HG03280 (cell line): ENCODE measurements around the gene DOCK3.
"Not testable (repeated sequence)": the region's sequence is repeated elsewhere in the genome, so short reads cannot be mapped to it uniquely, and the experiment has no call there.

Experiments used
- ATAC-seq: cut with Tn5 transposase; IDR thresholded peaks from one replicate; pipeline ENCODE4 v1.9.1; 2021; ENCODE audit warnings: mild to moderate bottlenecking, moderate library complexity; ENCODE audit not compliant: unreplicated experiment

Gene DOCK3

DNA sequence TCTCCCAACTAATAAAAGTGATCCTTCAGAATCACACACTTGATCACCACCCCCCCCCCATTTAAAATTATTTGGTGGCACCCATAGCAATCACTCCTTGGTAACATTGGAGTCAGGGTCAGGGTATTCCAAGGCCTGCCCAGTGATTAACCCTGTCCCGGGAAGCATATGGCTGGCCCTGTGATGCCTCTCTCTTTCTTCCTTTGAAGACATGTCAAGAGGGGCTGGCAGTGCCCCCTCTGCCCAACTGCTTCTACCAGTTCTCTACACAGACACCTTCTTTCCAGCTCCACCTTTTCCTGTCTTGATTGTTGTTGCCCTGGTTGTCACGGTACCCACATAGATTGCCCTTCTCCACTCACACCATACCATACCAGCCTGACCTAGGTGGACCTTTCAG is 679.4 kb downstream of the DOCK3 start:
- ATAC-seq = no peak

DNA sequence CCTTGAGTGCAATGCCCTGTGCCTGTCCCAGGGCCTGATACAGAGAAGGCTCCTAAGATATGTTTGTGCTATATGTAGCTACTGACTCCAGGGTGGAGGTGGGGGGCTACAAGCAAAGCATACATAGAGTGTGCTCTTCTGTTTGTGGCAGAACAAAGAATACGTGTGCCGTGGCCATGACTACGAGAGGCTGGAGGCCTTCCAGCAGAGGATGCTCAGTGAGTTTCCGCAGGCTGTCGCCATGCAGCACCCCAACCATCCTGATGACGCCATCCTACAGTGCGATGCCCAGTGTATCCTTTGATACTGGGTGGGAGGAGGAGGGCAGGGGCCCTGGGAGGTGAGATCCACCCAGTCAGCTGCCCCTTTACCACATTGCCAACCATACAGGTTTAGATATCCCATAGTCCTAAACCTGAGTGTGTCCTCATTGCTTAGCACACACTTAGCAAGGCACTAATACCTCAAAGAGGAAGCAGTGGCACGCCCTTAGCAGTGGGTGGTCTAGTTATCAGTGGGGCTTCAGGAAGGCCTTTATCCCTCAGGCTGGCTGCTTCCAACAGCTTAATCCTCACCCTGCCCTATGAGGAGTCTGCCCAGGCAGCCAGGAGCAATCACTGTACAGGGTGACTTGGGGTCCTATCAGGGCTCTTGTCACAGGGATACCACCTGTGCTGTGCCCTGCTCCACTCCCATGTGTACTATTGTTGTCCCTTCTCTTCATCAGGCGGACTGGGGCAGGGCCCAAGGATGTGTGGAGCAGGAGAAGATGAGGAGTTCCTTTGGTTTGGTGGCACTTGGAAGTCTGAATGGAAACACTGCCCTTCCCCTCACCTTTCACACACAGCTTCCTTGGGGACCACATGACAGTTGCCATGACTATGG is 680.2 kb downstream of the DOCK3 start:
- no peak for ATAC-seq

DNA sequence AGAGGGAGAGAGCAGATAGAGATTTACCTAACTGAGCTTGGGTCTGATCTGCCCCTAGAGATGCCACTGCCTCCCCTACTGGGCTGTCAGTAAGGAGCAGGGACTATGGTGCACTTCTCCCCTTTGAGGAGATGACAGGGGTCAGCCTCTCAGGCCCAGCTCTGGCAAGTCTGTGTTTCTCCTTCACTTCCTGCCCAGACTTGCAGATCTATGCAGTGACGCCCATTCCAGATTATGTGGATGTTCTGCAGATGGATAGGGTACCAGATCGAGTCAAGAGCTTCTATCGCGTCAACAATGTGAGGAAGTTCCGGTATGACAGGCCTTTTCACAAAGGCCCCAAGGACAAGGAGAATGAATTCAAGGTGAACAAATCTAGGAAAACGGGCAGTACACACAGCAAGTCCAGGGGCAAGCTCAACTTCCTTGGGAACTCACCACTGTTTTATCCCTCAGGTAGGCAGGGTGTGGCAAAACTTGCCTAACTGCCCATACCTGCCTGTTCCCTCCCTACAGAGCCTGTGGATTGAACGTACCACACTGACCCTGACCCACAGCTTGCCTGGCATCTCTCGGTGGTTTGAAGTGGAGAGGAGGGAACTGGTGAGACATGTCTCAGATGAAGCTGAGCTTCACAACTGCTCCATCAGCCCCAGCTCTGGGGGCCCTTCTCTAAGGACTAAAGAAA is 681.3 kb downstream of the DOCK3 start:
- ATAC-seq = no peak

DNA sequence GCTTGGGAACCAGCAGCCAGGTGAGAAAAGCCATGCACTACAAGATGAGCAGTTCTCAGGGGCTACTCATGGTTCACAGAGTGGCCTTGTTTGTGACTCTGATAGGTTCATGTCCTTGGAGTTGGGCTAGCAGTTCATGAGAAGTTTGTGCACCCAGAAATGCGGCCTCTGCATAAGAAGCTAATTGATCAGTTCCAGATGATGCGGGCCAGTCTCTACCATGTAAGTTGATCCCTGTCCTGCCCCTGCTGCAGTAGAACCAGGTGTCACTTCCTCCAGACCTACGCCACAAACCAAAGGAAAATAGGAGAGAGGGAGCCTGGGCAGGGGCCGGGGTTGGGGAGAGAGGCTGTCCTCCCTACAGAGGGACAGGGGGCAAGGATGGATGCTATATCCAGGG is 683.1 kb downstream of the DOCK3 start:
- no peak for ATAC-seq

DNA sequence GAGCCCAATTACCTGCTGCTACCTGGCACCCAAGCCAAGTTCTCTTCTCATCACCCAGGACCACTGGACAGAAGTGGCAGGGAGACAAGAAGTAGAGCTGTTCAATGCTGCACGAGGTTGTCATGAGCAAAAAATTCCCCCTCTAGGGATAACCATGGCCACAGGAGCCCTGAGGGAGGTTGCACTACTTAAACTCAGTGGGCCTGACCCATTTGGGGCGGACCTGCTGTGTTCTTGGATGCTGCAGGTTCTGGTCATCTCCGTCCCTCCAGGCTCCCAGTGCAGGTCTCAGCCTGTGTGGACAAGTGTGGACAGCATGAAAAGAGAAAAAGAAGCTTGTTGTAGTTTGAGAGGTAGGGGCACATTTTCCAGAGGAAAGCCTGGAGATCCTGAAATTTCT is 684.3 kb downstream of the DOCK3 start:
- ATAC-seq = no peak

DNA sequence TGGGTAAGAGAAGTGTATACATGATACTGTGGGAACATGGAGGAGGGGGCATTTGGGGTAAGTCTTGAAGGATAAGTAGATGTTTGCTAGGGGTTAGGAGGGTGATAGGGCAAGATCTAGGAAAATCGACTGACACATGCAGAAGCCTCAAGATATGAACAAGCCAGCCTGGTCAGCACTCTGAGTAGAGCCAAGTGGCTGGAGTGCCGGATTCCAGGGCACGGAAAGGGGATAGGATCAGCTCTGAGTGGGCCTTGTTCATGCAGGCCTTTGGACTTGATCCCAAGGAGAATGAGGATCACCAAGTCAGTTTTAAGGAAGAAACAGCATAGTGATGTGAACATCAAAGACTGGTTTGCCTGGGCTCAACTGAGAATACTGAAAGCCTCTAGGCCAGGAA is 686.1 kb downstream of the DOCK3 start:
- no peak for ATAC-seq

DNA sequence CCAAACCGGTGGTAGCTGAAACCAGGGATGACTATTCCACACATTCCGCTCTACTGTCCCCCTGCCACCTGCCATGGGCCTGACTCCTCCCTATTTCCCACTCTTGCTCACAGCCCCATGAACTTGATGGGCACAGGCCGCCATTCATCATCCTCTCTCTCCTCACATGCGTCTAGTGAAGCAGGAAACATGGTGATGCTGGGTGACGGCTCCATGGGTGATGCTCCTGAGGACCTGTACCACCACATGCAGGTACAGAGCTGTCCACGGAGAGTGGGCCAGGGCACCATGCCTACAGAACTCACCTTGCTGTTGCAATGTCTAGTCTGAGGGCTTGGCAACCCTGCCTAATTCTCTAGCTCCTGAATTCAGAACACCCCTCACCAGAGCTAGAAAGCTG is 687.0 kb downstream of the DOCK3 start:
- no peak for ATAC-seq

DNA sequence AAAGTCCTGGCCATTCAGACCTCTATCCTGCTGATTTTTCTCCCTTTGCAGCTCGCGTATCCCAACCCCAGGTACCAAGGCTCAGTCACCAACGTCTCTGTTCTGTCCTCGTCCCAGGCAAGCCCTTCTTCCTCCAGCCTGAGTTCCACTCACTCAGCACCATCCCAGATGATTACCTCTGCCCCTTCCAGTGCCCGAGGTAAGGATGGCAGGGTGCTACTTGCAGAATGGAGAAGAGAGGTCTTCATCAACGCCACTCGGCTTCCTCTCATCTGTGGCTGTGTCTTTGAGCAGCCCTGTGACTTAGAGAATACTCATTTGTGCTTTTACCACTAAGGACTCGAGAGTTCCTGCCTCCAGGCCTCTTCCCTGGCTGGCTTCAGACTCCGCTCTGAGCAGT is 687.7 kb downstream of the DOCK3 start:
- no peak for ATAC-seq

DNA sequence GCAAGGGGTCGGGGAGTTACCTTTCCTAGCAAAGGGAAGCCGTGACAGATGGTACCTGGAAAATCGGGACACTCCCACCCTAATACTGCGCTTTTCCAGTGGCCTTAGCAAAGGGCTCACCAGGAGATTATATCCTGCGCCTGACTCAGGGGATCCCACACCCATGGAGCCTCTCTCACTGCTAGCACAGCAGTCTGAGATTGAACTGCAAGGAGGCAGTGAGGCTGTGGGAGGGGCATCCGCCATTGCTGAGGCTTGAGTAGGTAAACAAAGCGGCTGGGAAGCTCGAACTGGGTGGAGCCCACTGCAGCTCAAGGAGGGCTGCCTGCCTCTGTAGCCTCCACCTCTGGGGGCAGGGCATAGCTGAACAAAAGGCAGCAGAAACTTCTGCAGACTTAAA is 693.5 kb downstream of the DOCK3 start:
- ATAC-seq = not testable (repeated sequence)

DNA sequence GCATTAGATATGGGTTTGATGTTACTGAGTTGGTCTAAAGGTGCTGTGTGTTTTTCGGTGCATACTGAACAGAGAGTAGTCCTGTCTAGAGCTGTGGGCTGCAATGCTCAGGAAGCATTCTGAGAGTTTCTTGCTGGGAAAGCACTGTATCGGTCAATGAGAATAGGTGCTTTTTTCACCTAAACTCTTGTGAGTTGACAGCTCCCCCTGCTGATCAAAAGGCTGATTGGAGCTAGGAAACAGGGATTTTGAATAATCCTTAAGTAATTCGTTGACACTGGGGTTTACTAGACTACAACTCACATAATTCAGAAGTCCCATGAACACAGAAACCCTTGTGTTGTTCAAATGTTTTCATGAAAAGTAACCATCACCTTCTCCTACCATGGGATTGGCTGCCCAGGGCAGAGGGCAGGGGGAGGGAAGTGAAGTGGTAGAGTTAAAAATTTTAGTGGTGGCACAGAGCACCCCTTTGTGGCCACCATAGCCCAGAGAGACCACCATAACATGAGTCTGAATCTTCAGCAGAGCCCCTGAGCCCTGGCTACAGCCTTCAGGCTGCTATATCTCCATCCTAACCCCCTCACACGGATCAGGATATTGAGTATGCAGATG is 697.3 kb downstream of the DOCK3 start:
- no peak for ATAC-seq

DNA sequence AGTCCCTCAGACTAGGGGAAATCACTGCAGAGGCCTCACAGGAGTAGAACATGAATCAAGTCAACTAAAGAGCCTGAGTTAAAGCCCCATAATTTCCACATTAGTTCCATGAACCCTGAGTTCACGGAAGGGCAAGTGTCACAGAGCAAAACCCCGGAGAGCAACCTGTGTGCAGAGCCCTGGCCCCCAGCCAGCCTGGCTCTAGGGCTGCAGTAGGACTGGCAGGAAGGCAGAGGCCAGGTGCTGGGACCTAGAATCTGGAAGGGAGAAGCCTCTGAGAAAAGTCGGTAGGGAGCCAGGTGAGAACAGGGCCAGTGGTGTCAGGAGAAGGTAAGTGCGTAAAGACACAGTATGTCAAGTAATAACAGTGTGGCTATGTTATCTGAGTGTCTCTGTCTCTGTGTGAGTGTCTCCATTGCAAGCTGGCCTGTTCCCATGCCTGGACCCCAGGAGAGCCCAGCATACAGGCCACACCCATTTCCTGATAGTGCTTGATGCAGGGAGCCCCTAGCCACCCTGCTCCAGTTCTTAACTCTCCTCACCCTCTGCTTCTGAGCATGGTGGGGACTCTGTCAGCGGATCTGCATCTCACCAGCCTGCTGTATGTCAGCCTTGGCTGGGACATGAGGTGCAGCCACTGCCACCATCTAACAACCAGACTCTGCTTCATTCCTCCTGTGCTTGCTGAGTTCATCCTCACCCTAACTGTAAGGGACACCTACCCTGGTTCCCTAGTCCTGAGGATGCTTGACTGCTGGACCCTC is 699.1 kb downstream of the DOCK3 start:
- ATAC-seq = no peak

DNA sequence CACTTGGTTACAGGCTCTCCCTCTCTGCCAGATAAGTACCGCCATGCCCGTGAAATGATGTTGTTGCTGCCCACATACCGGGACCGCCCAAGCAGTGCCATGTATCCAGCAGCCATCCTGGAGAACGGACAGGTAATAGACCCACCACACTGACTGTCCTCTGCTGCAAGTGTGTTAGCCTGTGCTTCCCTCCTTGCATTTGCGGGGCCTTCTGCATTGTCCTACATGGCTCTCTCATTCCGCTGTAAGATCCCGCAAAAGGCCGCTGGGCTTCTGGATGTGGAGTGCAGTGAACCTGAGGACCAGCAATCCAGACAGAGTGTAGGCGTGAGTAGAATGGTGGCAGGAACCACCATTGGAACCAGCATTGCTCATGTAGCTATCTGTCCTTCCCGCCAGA is 699.7 kb downstream of the DOCK3 start:
- ATAC-seq = no peak

DNA sequence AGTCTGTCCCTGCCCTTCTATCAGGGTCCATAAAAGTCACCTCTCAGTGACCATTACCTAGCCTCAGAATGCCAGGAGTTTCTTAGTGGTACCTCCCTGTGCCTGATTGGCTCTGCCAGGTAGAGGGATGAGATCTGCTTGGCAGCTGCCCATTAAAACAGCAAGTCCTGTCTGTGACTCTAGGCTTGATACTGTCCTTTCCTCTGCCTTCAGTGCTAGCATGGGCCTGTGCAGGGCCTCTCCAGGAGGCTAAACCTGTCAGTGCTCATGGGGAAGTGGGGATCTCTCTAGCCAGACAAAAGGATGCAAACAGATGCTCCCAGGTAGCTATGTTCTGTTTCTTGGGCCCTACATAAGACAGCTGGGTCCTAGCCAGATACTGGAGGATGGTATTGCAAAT is 700.4 kb downstream of the DOCK3 start:
- no peak for ATAC-seq

DNA sequence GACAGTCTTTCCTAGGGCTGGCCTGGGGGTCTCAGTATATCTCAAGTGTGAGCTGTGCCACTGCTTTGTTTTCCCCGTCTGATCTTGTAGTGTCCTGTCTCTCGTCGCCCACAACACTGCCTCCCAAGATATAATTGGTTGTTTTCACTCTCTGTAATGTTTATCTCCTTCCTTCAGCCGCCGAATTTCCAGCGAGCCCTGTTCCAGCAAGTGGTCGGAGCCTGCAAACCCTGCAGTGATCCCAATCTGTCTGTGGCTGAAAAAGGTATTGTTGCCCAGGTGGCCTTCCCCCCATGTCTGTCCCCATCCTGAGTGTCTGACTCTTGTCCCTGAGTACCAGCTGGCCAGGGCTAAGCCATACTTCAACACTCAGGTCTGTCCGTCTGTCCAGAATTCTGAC is 700.8 kb downstream of the DOCK3 start:
- no peak for ATAC-seq

DNA sequence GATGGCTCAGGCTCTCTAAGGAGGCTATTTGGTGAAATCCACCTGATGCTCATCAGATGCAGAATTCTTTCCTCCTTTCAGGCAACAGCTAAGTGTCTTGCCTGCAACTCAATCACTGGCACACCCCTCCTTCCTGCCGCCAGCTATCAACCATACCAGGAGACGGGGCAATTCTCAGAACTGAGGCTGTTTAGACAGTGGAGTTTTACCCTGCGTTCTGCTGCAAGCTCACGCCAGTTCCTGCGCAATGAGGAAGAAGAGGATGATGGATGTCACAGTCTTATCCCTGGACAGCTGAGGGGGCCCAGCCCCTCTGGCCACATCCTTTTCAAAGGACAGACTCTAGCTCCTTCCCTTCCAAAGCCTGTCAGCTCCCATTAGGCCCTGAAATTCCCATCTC is 703.3 kb downstream of the DOCK3 start:
- no peak for ATAC-seq

DNA sequence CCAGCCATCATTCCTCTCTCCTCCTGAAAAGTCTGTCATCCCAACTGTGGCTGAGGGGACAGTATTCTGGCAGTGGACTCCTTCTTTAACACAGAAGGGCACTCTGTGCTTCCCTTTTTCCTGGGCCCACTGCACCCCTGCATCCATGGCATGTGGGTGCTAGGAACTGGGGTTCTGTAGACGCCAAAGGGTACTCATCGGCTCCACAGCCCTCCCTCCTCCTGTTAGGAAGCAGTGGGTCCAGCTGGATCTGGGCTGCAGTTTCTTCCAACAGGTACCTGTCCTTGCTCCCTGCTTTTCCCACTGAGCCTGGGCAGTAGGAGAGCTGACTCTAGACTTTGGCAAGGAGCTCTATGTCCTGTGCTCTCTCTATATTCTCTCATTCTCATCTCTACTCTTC is 704.0 kb downstream of the DOCK3 start:
- no peak for ATAC-seq

DNA sequence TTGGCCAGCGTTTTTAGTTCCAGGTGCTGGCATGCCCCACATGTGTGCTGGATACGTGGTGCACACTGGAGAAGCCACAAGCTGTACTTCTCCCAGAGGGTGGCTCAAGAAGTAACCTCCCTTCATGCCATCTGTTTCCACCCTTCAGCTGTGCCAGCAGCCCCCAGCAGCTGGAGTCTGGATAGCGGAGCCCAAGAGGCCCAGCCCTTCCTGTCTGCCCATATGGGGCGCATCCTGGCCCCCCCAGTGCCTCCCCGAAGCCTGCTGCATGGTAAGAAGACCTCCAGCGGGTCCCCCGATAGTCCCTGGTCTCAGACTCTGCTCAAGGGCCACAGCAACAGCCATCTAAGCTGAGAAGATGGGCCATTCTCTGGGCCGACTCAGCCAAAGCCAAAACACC is 704.6 kb downstream of the DOCK3 start:
- ATAC-seq = no peak

DNA sequence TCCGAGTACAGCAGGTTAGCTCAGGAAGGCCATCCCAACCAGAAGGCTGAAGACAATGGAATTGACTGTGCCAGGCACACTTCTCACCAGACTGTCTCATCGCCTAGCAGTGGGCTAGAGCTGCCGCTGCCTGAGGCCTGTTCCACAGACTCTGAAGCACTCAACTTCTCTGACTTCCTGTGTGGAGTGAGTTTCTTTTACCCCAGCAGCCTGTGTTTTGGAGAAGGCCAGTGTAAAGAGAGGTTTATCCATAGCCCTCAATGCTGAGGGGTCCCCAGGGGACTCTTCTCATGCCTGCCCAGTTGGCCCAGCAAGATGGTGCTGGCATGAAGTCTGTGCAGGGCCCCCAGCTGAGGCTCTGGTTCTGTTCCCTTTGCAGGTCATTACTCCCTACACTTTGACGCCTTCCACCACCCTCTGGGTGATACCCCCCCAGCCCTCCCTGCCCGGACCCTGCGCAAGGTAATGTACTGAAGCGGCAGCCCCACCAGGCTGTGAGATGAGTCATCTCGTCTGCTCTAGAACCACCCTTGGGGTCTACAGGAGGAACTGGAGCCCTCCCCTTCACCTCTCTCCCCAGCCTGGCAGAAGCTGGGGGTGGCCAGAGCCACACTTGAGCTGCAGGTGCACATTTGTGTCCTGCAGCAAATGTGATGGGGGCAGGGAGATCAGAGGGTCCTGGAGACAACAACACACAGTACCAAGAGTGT is 705.2 kb downstream of the DOCK3 start:
- ATAC-seq = no peak

DNA sequence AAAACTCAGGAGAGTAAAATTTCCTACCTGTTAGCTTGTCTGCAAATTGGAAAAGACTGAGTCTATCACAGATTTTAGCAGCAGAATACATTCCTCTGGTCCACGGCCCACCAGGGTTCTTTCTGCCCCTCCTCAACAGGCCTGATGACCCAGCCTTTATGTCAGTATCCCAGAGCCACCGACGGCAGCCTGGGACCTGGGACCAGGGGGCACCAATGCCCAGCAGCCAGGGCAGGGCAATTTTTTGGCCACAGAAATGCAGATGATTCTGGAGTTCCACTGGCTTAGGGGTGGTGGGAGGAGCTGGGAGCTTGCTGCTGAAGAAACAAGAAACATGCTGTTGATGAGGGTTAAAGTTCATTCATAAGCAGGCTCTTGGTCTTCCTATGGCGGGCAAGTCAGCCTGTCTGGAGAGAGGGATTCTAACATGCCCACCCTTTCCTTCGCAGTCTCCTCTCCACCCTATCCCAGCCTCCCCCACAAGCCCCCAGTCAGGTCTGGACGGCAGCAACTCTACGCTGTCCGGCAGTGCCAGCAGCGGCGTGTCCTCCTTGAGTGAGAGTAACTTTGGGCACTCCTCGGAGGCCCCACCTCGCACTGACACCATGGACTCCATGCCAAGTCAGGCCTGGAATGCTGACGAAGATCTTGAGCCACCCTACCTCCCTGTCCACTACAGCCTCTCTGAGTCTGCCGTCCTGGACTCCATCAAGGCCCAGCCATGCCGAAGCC is 706.0 kb downstream of the DOCK3 start:
- ATAC-seq = no peak

DNA sequence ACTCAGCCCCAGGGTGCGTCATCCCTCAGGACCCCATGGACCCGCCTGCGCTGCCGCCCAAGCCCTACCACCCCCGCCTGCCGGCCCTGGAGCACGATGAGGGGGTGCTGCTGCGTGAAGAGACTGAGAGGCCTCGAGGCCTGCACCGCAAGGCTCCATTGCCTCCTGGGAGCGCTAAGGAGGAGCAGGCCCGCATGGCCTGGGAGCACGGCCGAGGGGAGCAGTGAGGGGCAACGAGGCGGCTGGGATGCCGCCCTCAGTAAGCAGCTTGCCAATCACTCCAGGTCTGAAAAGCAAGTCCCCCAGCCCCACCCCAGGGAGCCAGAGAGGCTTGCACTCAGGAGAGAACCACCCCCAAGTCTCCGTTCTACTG is 706.6 kb downstream of the DOCK3 start:
- ATAC-seq = no peak
